ENCODE results near the gene ZNF766. TPM values are rescaled to one million over a fixed set of nuclear protein-coding genes. Genes with fewer than 3 reads are reported as not detected.
"Not testable (repeated sequence)": the region's sequence is repeated elsewhere in the genome, so short reads cannot be mapped to it uniquely, and the experiment has no call there.

ZNF766 gene
- total and polyA plus RNA-seq, 2 of the 13 experiments (the other 11 are each of a cell fraction or from before 2014, with no cell fraction given), result 5.2 to 10.3 TPM

GRCh38 chr19:52336117-52336790 is 66.9 kb downstream of the ZNF766 start, which contains the start of gene ZNF610 (continued):
- TF ChIP-seq, protein P1, sequence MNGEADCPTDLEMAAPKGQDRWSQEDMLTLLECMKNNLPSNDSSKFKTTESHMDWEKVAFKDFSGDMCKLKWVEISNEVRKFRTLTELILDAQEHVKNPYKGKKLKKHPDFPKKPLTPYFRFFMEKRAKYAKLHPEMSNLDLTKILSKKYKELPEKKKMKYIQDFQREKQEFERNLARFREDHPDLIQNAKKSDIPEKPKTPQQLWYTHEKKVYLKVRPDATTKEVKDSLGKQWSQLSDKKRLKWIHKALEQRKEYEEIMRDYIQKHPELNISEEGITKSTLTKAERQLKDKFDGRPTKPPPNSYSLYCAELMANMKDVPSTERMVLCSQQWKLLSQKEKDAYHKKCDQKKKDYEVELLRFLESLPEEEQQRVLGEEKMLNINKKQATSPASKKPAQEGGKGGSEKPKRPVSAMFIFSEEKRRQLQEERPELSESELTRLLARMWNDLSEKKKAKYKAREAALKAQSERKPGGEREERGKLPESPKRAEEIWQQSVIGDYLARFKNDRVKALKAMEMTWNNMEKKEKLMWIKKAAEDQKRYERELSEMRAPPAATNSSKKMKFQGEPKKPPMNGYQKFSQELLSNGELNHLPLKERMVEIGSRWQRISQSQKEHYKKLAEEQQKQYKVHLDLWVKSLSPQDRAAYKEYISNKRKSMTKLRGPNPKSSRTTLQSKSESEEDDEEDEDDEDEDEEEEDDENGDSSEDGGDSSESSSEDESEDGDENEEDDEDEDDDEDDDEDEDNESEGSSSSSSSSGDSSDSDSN (CRISPR knock-in tag; IDR thresholded peaks at IDR 0.05), result no peak
- TF ChIP-seq HDAC1 (CRISPR knock-in tag; IDR thresholded peaks at IDR 0.05) (no peak), ZBTB42 (CRISPR knock-in tag; IDR thresholded peaks at IDR 0.05) (no peak)

DNA sequence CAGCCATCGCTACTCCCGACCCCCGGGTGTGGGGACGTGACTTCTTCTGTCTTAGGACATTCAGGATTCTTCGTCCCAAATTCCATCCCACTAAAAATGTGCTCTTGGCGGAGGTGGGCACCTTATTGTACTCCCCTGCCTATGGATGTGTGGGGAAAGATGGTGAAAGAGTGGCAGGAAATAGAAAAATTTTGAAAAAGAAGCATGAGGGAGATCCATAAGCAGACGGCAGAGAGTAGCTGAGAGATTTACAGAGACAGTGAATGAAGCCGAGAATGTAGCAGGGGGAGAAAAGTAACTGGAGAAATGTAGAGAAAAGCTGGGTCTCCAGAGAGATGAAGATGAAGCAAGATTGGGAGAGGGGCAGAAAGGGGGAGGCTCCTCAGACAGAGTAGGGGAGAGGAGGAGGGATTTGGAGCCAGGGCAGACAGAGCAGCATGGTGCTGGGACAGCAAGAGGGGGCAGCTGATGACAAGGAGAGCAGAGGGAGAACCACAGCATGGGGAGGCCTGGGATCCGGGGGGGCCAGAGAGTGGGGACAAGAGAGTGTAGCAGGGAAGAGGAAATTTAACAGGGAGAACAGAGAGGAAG is 67.5 kb downstream of the ZNF766 start:
- intact Hi-C loops (cut with micrococcal nuclease; ENCODE audit: unreplicated experiment), result no loop called here
- Histone ChIP-seq H3K27me3 (ENCODE audit: control insufficient read depth in 1 of 2, insufficient read depth in 2 of 2, low read length in 2 of 2) (no peaks in the 10 kb centered on the region), H3K36me3 (replicated peaks in 1 of 2; ENCODE audit: control insufficient read depth in 1 of 2, insufficient read depth in 2 of 2, low read length in 2 of 2) (no peaks in the 10 kb centered on the region), H4K20me1 (ENCODE audit: insufficient read depth, low read length) (no peaks in the 10 kb centered on the region), H3K9ac (ENCODE audit: insufficient read depth, low read depth, low read length) (peak overlapping the region; percentile 72), H2AFZ (ENCODE audit: low read length) (no peak overlapping the region), H3K27ac (ENCODE audit: extremely low read length, insufficient read depth, low read length) (no peak overlapping the region), H3K79me2 (ENCODE audit: insufficient read depth, low read length) (no peaks in the 10 kb centered on the region), H3K4me2 (ENCODE audit: low read depth, low read length) (peak overlapping the region; percentile 61), H3K4me1 (ENCODE audit: insufficient read depth, low read length) (no peaks in the 10 kb centered on the region), H3K4me3 (replicated peaks in 1 of 3; ENCODE audit: insufficient read depth in 1 of 3, low read depth in 2 of 3, low read length in 3 of 3) (peak overlapping the region; percentile 64 to 79 (median 72); a peak in 5 of 6 replicates), H3K9me3 (ENCODE audit: low read length) (peaks cover 51% of the 10 kb centered on the region)
- no TSS peak for BruUV-seq (replicated peaks)
- in situ Hi-C loops (cut with HindIII; ENCODE audit: extremely low pct_ligation_motif_present, low pct_unique_long_range_greater_than_20kb), result no loop called here
- TF ChIP-seq, protein P2, sequence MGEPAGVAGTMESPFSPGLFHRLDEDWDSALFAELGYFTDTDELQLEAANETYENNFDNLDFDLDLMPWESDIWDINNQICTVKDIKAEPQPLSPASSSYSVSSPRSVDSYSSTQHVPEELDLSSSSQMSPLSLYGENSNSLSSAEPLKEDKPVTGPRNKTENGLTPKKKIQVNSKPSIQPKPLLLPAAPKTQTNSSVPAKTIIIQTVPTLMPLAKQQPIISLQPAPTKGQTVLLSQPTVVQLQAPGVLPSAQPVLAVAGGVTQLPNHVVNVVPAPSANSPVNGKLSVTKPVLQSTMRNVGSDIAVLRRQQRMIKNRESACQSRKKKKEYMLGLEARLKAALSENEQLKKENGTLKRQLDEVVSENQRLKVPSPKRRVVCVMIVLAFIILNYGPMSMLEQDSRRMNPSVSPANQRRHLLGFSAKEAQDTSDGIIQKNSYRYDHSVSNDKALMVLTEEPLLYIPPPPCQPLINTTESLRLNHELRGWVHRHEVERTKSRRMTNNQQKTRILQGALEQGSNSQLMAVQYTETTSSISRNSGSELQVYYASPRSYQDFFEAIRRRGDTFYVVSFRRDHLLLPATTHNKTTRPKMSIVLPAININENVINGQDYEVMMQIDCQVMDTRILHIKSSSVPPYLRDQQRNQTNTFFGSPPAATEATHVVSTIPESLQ (CRISPR knock-in tag; conservative IDR thresholded peaks at IDR 0.05), result no peak
- TF ChIP-seq GABPB1 (CRISPR knock-in tag; IDR thresholded peaks at IDR 0.05), result no peak
- TF ChIP-seq, protein P3, sequence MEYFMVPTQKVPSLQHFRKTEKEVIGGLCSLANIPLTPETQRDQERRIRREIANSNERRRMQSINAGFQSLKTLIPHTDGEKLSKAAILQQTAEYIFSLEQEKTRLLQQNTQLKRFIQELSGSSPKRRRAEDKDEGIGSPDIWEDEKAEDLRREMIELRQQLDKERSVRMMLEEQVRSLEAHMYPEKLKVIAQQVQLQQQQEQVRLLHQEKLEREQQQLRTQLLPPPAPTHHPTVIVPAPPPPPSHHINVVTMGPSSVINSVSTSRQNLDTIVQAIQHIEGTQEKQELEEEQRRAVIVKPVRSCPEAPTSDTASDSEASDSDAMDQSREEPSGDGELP (IDR thresholded peaks at IDR 0.05; ENCODE audit: borderline replicate concordance, low read depth), result no peak
- no peak for TF ChIP-seq EP300 (IDR thresholded peaks at IDR 0.05; ENCODE audit: low read depth in 2 of 2, low read length in 2 of 2)
- TF ChIP-seq EP300 (CRISPR knock-in tag; IDR thresholded peaks at IDR 0.05; ENCODE audit: borderline replicate concordance), result no peak
- no peak for TF ChIP-seq MBD4 (IDR thresholded peaks at IDR 0.05; ENCODE audit: borderline replicate concordance, low read length)
- no peak for TF ChIP-seq ATM (IDR thresholded peaks at IDR 0.05; ENCODE audit: borderline replicate concordance)
- TF ChIP-seq NPAS2 (CRISPR knock-in tag; IDR thresholded peaks at IDR 0.05; ENCODE audit: borderline replicate concordance), result no peak
- ChIA-PET CTCF (ENCODE audit: low intra/inter-chr PET ratio, low total read pairs) (no interaction called here), POLR2A (no interaction called here)
- WGBS (ENCODE audit: low lambda C conversion rate), result 16% methylated on average over 9 of the region's 9 CpGs
- no peak for DNase-seq (ENCODE audit: low spot score)
- ATAC-seq, result peak; percentile 31; the same call in 2 of the 3 replicates
- no peak for FAIRE-seq

GRCh38 chr19:52339022-52339421 is 69.6 kb downstream of the ZNF766 start:
- H3K4me1 ChIP-seq (ENCODE audit: insufficient read depth, low read length); FAIRE-seq; H3K4me2 ChIP-seq (ENCODE audit: low read depth, low read length); ATAC-seq; H3K36me3 ChIP-seq (replicated peaks in 1 of 2; ENCODE audit: control insufficient read depth in 1 of 2, insufficient read depth in 2 of 2, low read length in 2 of 2); H3K9ac ChIP-seq (ENCODE audit: insufficient read depth, low read depth, low read length); intact Hi-C loops (cut with micrococcal nuclease; ENCODE audit: unreplicated experiment); POLR2A ChIA-PET; H3K27me3 ChIP-seq (ENCODE audit: control insufficient read depth in 1 of 2, insufficient read depth in 2 of 2, low read length in 2 of 2); BruUV-seq (replicated peaks); DNase-seq (ENCODE audit: low spot score); H3K4me3 ChIP-seq (replicated peaks in 1 of 3; ENCODE audit: insufficient read depth in 1 of 3, low read depth in 2 of 3, low read length in 3 of 3); in situ Hi-C loops (cut with HindIII; ENCODE audit: extremely low pct_ligation_motif_present, low pct_unique_long_range_greater_than_20kb); CTCF ChIA-PET (ENCODE audit: low intra/inter-chr PET ratio, low total read pairs); H3K79me2 ChIP-seq (ENCODE audit: insufficient read depth, low read length); H4K20me1 ChIP-seq (ENCODE audit: insufficient read depth, low read length); H3K27ac ChIP-seq (ENCODE audit: extremely low read length, insufficient read depth, low read length); H2AFZ ChIP-seq (ENCODE audit: low read length): not testable (repeated sequence)
- 50% methylated on average over 3 of the region's 3 CpGs for WGBS (ENCODE audit: low lambda C conversion rate)
- H3K9me3 ChIP-seq (ENCODE audit: low read length), result peaks cover 47% of the 10 kb centered on the region
